AG10803 (cell line): ENCODE data around the gene CTSZ.

Experiments used
- DNase-seq: peaks from one replicate; pipeline ENCODE4 v3.0.0; 2010; ENCODE audit warnings: low read depth
- H3K4me3 ChIP-seq: 2 replicates; pipeline ENCODE4 v1.5.1; 2011; ENCODE audit warnings: mild to moderate bottlenecking, low read length, control low read depth
- TF ChIP-seq, protein P1 (sequence below): conservative IDR thresholded peaks from 2 replicates; pipeline ENCODE4 v1.5.1; 2011; ENCODE audit warnings: mild to moderate bottlenecking, low read length, control low read depth, inconsistent platforms

Gene CTSZ

GRCh38 chr20:58996226-58996611 lies 10.8 kb downstream of the CTSZ start:
- no peak for DNase-seq
- no peak overlapping the region for H3K4me3 ChIP-seq
- TF ChIP-seq, protein P1, sequence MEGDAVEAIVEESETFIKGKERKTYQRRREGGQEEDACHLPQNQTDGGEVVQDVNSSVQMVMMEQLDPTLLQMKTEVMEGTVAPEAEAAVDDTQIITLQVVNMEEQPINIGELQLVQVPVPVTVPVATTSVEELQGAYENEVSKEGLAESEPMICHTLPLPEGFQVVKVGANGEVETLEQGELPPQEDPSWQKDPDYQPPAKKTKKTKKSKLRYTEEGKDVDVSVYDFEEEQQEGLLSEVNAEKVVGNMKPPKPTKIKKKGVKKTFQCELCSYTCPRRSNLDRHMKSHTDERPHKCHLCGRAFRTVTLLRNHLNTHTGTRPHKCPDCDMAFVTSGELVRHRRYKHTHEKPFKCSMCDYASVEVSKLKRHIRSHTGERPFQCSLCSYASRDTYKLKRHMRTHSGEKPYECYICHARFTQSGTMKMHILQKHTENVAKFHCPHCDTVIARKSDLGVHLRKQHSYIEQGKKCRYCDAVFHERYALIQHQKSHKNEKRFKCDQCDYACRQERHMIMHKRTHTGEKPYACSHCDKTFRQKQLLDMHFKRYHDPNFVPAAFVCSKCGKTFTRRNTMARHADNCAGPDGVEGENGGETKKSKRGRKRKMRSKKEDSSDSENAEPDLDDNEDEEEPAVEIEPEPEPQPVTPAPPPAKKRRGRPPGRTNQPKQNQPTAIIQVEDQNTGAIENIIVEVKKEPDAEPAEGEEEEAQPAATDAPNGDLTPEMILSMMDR: no peak

GRCh38 chr20:58995461-58996225 lies 11.4 kb downstream of the CTSZ start:
- no peak for DNase-seq
- H3K4me3 ChIP-seq: no peak overlapping the region
- TF ChIP-seq, protein P1: no peak

GRCh38 chr20:58994390-58995159 lies 12.5 kb downstream of the CTSZ start:
- no peak overlapping the region for H3K4me3 ChIP-seq
- DNase-seq: no peak
- TF ChIP-seq, protein P1: no peak

GRCh38 chr20:58993332-58994248 lies 13.5 kb downstream of the CTSZ start:
- no peak overlapping the region for H3K4me3 ChIP-seq
- DNase-seq: no peak
- TF ChIP-seq, protein P1: no peak

DNA sequence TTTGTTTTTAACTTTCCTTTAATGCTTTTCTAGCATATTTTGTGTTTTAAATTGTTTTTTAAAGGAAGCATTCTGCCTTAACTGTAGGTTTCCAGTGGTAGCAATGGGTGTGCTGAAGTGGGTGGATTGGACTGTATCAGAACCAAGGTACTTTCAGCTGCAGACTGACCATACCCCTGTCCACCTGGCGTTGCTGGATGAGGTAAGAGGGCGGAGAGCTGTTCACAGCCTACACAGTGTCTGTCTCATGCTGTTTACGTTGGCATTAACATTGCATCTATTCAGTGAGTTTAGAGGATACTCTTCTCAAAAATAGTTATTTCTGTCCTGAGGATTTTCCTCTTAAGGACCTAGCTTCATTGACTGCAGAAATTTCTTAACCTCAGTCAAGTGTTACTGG lies 14.1 kb downstream of the CTSZ start:
- H3K4me3 ChIP-seq: no peak overlapping the region
- TF ChIP-seq, protein P1: no peak
- DNase-seq: no peak

DNA sequence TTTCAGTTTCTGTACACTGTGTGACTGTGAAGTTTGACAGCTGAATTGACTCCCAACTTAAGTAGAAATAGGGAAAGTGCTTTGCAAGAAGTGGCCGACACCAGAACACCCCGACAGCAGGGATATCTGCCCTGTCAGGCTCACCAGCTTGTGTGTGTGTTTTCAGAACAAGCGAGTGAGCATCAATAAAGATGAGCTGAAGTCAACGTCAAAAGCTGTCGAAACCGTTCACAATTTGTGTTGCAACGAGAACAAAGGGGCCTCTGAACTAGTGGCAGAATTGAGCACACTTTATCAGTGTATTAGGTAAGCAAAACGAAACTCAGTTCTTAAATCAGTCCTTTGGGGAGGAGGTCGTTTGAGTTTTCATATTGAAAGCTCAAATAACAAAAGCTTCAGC lies 15.3 kb downstream of the CTSZ start:
- TF ChIP-seq, protein P1: no peak
- DNase-seq: no peak
- H3K4me3 ChIP-seq: no peak overlapping the region
